Sigmoid colon (tissue), 4 donors: ENCODE measurements around the gene ADCY5.

Source experiments
- POLR2A ChIP-seq, 2 donors: fragments of 450-650 bp; IDR thresholded peaks; one replicate each; pipeline ENCODE4 v1.6.1; 2016; ENCODE audit warnings: antibody characterized with exemption in 2 of 2, mild to moderate bottlenecking in 2 of 2, moderate library complexity in 2 of 2
- POLR2AphosphoS5 ChIP-seq, 4 donors: sonication (generic); formaldehyde crosslinking; IDR thresholded peaks; one replicate each; pipeline ENCODE4 v1.6.1; 2017; ENCODE audit warnings: antibody characterized with exemption in 4 of 4
- TF ChIP-seq, protein P1 (sequence below), 4 experiments: fragments of 450-650 bp in 3 of 4; fragments of 200-600 bp in 1 of 4; IDR thresholded peaks; one replicate each; pipeline ENCODE4 v1.5.1; 2016 to 2019; ENCODE audit warnings: antibody characterized with exemption in 4 of 4, mild to moderate bottlenecking in 3 of 4, moderate library complexity in 2 of 4

DNA sequence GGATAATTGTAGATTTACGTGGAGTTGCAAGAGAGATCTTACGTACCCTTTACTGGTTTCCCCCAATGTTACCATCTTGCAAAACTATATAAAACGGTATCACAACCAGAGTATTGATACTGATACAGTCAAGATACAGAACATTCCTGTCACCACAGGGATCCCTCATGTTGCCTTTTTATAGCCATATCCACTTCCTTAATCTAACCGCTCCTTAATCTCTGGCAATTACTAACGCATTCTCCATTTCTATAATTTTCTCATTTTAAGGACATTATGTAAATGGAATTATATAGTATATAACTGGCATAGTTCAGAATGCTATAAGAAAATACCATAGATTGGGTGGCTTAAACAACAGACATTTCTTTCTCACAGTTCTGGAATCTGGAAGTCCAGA is 186.0 kb downstream of the ADCY5 start:
- no peak for TF ChIP-seq POLR2AphosphoS5 (IDR thresholded peaks at IDR 0.05)
- TF ChIP-seq, protein P1, sequence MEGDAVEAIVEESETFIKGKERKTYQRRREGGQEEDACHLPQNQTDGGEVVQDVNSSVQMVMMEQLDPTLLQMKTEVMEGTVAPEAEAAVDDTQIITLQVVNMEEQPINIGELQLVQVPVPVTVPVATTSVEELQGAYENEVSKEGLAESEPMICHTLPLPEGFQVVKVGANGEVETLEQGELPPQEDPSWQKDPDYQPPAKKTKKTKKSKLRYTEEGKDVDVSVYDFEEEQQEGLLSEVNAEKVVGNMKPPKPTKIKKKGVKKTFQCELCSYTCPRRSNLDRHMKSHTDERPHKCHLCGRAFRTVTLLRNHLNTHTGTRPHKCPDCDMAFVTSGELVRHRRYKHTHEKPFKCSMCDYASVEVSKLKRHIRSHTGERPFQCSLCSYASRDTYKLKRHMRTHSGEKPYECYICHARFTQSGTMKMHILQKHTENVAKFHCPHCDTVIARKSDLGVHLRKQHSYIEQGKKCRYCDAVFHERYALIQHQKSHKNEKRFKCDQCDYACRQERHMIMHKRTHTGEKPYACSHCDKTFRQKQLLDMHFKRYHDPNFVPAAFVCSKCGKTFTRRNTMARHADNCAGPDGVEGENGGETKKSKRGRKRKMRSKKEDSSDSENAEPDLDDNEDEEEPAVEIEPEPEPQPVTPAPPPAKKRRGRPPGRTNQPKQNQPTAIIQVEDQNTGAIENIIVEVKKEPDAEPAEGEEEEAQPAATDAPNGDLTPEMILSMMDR (IDR thresholded peaks at IDR 0.05), result no peak
- TF ChIP-seq POLR2A (IDR thresholded peaks at IDR 0.05), result no peak
